ENCODE measurements around the gene UNC79. TPM values are rescaled to one million over a fixed set of nuclear protein-coding genes. Genes with fewer than 3 reads are reported as not detected.

The UNC79 gene
- total and polyA plus RNA-seq, 2 donors (not counting 3 experiments of a cell fraction or from before 2014, with no cell fraction given) = not detected

- dilution Hi-C loops (cut with MboI; ENCODE audit: extremely low pct_ligation_motif_present, low sequenced_read_pairs) (no loop called here), intact Hi-C loops (cut with micrococcal nuclease) (no loop called here)
- Histone ChIP-seq H3K4me2 (ENCODE audit: insufficient read depth, low read length) (no peak overlapping the region), H3K9me1 (replicated peaks; ENCODE audit: control insufficient read depth, extremely low read depth, insufficient read depth, low read length) (no peaks in the 10 kb centered on the region), H3K9ac (replicated peaks; ENCODE audit: extremely low read depth, insufficient read depth, low read length) (no peak overlapping the region), H3K4me1 (ENCODE audit: control insufficient read depth, extremely low read depth, insufficient read depth, low read length) (no peaks in the 10 kb centered on the region), H3K9me3 (replicated peaks; ENCODE audit: control insufficient read depth, insufficient read depth, low read length) (no peaks in the 10 kb centered on the region), H3K36me3 (ENCODE audit: control insufficient read depth in 2 of 2, extremely low read depth in 1 of 2, insufficient read depth in 2 of 2, low read length in 2 of 2) (no peaks in the 10 kb centered on the region), H3K27me3 (ENCODE audit: control insufficient read depth in 2 of 2, insufficient read depth in 2 of 2, low read length in 2 of 2) (no peaks in the 10 kb centered on the region), H3K27ac (ENCODE audit: insufficient read depth, low read depth, low read length) (no peak overlapping the region), H3K79me2 (ENCODE audit: control insufficient read depth, insufficient read depth, low read length) (no peaks in the 10 kb centered on the region), H2AFZ (ENCODE audit: low read depth, low read length) (no peak overlapping the region), H4K20me1 (replicated peaks; ENCODE audit: control insufficient read depth, extremely low read depth, insufficient read depth, low read length) (no peaks in the 10 kb centered on the region), H3K4me3 (replicated peaks in 1 of 3; ENCODE audit: insufficient read depth in 1 of 3, low read depth in 1 of 3, low read length in 3 of 3) (no peak overlapping the region)
- ChIA-PET CTCF (no interaction called here), POLR2A (no interaction called here)
- no peak for DNase-seq (ENCODE audit: low read depth, low spot score)
- FAIRE-seq = no peak
- no peak for TF ChIP-seq POLR2AphosphoS5 (IDR thresholded peaks at IDR 0.05; ENCODE audit: insufficient read depth, low read depth, low read length)
- no peak for TF ChIP-seq GATA2 (IDR thresholded peaks at IDR 0.05; ENCODE audit: insufficient read depth, insufficient read length, low read depth, low read length)
- no peak for TF ChIP-seq FOS (IDR thresholded peaks at IDR 0.05; ENCODE audit: borderline replicate concordance, insufficient read depth, low read length)
- TF ChIP-seq CTCF (IDR thresholded peaks at IDR 0.05; ENCODE audit: extremely low read depth in 1 of 2, insufficient read depth in 1 of 2, low read depth in 1 of 2, low read length in 2 of 2) = no peak
- no peak for TF ChIP-seq MAX (IDR thresholded peaks at IDR 0.05; ENCODE audit: insufficient read depth, insufficient read length)
- TF ChIP-seq POLR2A (IDR thresholded peaks at IDR 0.05; ENCODE audit: low read depth, low read length) = no peak
- no peak for TF ChIP-seq JUN (IDR thresholded peaks at IDR 0.05; ENCODE audit: borderline replicate concordance, insufficient read depth, insufficient read length, low read depth)
- TF ChIP-seq EZH2 (IDR thresholded peaks at IDR 0.05; ENCODE audit: borderline replicate concordance, low read depth, low read length, severe bottlenecking) = no peak
- no peak for TF ChIP-seq MYC (IDR thresholded peaks at IDR 0.05; ENCODE audit: low read depth, low read length)
- BruUV-seq (replicated peaks) = no TSS peak
Observed at GRCh38 chr14:93511001-93511400, 80.3 kb downstream of the UNC79 start.

Data from endothelial cell of umbilical vein (primary cell).